Stimulated activated CD8-positive, alpha-beta memory T cell treated with anti-CD3 and anti-CD28 coated beads, Interleukin-7, amount 100 ng/mL, for 4 hours (primary cell): ENCODE data around the gene PKM.
"Not testable (repeated sequence)": the region's sequence is repeated elsewhere in the genome, so short reads cannot be mapped to it uniquely, and the experiment has no call there.

ENCODE experiments used
- DNase-seq, 2 donors: peaks; one replicate each; pipeline ENCODE4 v3.0.0-alpha.2; 2020; ENCODE audit warnings: low read depth in 2 of 2

The PKM gene

DNA sequence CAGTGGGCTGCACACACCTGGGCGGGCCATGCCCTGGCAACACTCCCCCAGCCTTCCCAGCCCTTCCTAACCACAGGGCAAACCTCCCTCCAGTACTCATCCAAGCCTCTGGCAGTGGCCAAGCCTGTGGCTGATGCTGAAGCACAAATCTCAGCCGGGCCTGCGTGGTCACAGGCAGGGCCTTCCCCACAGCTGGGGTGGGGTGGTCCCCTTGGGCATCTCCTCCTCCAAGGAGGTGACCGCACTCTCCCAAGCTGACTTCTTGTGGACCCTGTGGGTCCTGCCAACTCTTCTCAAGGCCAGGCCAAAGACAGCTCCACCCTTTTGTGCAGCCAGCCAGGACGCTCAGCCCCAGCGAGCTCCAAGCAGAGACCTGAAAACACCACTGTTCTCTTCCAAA lies 54.8 kb downstream of the PKM start:
- no peak for DNase-seq

GRCh38 chr15:72175186-72176044 lies 55.6 kb downstream of the PKM start:
- DNase-seq: no peak

DNA sequence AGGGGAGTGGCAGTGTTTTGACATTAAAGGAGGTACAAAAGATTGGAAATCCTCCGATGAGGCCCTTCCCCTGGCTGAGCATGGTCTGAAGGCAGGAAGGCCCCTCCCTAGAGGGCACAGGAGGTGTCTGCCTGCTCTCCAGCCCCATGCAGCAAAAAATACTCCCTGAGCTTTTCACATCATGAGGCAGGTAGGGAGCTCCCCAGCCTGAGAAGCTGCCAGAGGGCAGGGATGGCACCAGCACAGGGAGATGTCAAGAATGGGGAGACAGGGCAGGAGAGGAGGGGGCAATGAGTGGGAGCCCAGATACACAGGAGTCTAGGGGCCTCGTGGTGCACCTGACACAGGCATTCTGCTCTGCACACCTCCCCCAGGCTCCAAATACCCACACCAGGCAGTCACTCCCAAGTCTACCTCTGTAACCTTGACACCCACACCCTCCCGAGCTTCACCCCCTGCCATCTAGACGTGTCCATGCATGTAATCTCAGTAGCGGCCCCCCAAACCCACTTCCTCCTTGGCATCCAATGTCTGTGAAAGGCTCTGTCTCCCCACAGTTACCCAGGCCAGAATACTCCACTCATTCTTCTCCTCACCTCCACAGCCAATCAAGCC lies 56.3 kb downstream of the PKM start:
- no peak for DNase-seq

DNA sequence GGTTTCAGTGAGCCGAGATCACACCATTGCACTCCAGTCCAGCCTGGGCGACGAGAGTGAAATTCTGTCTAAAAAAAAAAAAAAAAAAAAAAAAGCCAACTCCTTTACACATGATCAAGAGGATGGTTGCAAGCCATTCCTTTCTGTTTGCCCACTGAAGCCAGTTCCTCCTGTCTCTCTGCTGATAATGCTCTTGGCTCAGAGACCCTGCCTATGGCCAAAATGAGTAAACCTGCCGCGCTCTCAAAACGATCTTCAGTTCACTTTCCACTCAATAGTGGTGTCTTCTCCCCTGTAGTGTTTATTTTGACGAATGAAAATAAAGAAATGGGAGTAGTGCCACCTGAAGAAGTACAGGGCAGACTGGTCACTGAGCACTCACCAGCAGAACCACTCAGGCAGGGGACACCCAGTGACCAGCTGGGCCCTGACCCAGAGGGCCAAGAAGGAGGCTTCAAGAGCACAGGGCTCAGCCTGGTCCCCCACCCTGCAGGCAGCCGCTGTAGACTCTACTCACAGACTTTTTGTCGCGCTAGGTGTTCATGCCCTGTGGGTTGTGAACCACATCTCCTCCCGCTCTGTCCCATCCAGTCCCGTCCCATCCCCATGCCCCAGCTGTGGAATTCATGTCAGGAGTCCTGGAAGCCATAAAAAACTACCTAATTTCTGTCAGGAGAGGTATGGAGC lies 57.0 kb downstream of the PKM start:
- DNase-seq: no peak

GRCh38 chr15:72173401-72173800 lies 57.6 kb downstream of the PKM start:
- no peak for DNase-seq

DNA sequence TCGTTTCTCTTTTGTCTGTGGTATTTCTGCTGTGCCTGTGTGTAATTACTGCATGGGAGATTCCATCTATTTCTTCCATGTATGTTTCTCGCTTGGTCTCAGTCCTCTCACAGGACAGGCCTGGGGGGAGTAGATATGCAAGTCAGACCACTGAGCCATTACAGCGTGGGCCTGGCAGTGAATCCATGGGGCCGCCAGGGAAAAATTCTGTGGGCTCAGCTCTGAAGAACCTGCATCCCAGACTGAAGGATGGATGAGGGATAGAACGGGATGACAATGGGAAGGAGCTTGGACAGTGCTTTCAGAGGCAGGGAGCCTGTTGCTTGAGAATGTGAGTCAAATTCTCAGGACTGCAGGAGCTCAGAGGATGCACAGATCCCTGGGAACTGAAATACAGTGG lies 58.2 kb downstream of the PKM start:
- DNase-seq: no peak

- not testable (repeated sequence) for DNase-seq
Measured at GRCh38 chr15:72171978-72172377, 59.0 kb downstream of the PKM start.

GRCh38 chr15:72170691-72171090 lies 60.3 kb downstream of the PKM start:
- DNase-seq: no peak

DNA sequence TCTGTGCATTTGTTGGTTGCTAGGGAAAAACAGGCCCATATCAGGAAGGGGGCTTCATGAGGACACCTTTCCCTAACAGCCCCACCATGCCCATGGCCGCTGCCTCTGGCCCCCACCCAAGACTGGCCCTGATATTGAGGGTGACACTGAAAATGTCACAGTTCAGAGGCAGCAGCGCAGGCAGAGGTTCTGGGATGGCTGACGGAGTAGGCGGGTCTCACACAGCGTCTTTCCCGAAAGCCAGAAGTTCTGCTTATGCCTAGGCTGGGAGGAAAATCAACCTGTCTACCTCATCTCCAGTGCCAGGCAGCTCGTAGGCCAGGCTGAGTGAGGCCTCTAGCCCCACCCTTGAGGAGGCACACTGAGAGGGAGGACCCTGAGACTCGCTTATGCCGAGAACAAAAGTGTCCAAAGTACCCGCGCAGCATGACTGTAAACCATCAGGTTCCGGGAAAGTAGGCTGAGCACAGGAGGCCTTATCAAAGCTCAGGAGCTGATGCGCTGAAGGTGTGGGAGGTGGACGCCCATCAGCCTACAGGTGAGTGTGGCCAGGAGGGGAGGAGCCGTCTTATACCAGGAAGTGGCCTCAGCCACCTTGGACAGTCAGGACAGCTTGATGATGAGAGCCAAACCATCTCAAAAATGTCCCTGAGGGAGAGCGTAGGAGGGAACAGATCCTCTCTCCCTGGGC lies 60.9 kb downstream of the PKM start:
- DNase-seq: no peak

- no peak for DNase-seq
Measured at GRCh38 chr15:72169236-72169920, 61.6 kb downstream of the PKM start.

DNA sequence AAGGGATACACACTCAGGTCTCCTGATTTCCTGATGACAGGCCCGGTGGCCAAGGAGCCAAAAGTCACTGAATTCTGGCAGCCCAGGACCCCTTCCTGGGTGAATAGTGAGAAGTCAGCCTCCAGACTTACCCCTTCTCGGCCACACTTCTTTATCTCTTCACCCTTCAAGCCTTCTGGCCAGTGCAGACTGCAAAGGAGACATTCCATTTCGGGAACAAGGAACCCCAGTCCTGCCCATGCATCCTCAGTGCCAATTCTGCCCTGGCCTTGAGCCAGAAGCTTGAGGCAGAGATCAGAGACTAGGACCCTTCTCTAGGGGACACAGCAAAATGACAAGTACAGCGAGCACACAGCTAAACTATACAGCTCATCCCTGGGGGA lies 62.2 kb downstream of the PKM start:
- DNase-seq: no peak

DNA sequence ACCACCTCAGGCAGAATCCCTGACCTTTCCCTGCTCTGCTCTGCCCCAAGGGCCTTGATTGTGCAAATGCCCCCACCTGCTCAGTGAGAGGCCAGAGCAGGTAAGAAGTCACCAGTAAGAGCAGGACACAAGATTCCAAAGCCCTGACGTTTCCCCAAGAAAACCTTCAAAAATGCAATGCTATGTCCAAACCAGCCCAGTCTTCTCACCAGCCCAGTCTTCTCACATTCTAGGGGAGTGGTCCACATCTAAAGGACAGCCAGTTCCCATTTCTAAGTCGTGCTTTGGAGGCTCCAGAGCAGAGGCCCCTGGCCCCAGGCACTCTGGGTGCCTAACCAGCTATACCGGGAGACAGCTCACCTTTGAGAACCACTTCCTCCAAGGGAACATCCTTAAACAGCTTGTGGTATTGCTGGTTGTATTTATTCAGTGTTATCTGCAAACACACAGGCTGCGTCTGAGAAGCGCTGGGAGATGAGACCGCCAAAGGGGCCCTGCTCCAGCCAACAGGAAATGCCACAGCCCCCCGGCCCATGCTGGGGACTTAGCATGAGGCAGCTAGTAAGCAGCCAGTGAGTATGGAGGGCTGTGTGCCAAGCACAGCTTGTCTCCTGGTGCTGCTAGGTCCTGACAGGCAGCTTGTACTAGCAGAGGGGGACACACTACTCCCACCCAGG lies 62.7 kb downstream of the PKM start:
- no peak for DNase-seq

- no peak for DNase-seq
Measured at GRCh38 chr15:72167445-72167844, 63.5 kb downstream of the PKM start.

GRCh38 chr15:72166716-72167417 lies 64.1 kb downstream of the PKM start:
- DNase-seq: no peak

DNA sequence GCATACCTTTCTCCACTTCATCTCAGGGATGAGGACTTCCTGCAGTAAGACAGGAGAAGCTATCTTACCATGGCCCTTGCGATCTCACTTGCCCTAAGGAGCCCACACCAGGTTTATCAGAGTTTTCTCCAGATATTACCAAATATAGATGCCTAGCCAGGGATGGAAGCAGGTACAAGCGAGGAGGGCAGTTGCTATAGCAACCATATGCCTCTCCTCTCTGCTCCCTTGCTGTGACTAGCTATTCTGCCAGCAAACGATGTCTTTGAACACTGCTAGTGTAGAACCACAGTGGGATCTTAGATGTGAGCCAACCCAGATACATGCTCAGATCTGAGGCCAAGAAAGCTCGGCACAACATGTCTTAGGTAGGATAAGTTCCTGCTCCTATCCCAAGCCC lies 67.3 kb downstream of the PKM start:
- no peak for DNase-seq

DNA sequence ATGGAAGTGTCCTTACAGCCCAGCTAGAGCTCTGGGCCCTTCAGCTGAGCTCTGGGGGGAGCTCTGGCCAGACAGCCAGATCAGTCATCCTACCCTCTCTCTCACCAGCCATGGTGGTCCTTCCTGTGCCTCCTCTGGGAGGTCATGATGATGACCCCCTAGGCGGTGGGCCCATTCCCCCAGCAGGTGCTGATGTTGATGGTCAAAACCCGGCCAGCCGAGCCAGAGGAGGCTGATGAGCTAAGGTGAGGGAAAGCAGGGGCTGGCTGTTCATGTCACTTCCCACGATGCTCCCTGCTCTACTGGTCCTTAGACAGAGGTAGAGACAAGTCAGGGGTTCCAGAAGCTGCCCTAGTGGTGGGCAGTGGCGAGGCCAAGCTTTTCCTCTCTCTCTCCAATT lies 68.4 kb downstream of the PKM start:
- no peak for DNase-seq

DNA sequence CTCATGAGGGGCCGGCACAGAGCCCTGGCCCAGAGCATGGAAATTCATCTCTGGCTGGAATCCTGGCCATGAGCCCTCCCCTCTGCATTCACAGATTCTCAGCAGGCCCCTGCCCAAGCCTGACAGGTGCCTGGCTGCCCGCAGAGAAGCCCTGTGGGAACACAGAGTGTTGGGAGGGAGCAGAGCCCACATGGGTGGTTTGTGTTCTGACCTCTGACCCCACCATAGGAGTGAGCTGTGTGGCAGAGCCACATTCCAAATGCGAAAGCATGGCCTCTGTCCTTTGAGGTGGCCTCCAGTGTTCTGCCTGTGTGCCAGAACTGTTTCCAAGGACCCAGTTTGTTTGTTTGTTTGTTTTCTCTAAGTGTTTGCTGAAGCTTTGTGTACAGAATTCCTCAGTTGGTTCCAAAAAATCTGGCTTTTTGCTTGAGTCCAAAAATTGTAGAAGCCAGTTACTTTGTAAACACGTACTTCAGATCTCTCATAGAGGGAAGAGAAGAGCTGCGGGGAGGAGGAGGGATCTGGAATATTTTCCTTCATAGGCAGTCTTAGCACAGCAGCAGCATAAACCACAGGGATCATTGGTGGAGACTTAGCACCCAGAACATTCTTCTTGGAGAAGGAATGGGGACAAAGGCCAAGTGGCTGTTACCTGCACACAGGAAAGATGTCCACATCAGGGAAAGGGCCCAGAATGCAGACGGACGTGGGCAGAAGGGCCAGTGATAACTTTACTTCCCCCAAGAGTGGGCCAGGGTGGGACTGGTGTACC lies 69.4 kb downstream of the PKM start:
- DNase-seq: no peak

DNA sequence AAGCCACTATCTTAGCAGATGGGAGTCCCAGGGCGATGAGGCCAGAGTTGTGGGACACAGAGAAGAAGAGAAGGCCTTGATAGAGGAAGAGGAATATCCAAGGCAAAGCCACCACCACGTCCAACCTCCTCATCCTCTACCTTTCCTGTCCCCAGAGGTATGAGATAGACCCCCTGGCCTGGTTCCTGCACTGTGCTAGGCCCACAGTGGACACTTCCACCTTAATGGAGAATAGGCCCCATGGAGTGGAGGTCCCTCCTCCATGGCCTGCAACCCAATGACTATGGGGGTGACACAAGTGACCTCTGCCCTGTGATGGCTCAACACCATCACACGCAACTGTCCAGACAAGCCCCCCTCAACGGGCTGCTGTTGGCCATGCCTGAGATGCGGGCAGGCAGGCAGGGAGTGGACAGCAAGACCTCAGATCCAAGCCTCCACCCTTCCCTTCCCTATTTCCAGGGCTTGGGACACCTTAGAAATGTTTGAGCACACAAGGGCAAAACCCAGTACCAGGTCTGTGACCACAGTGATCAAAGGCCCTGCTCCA lies 70.2 kb downstream of the PKM start:
- no peak for DNase-seq

- DNase-seq: no peak
Measured at GRCh38 chr15:72156928-72157327, 74.1 kb downstream of the PKM start.
